Measurements from ENCODE around the gene FSIP1. TPM values are rescaled to one million over a fixed set of nuclear protein-coding genes. Genes with fewer than 3 reads are reported as not detected.

Gene FSIP1
- total RNA-seq, 4 donors from 2014 or later = 0.17 TPM; not detected in 3

- intact Hi-C loops (cut with DNase I; ENCODE audit: low total_unique reads) = no loop called here
- H3K4me3 ChIP-seq (ENCODE audit: low read depth, poor library complexity, severe bottlenecking) = no peak overlapping the region
- no peak for DNase-seq (ENCODE audit: low spot score in 2 of 2)
- WGBS, 2 donors = 70 to 80% methylated on average over 8 to 14 of the region's 20 CpGs
- TF ChIP-seq CTCF (IDR thresholded peaks at IDR 0.05) (no peak), POLR2A (IDR thresholded peaks at IDR 0.05) (no peak)
Observed at GRCh38 chr15:39645138-39645975, 137.3 kb downstream of the FSIP1 start.

GRCh38 chr15:39644136-39644535 is 138.5 kb downstream of the FSIP1 start:
- TF ChIP-seq CTCF (IDR thresholded peaks at IDR 0.05) (no peak), POLR2A (IDR thresholded peaks at IDR 0.05) (no peak)
- H3K4me3 ChIP-seq (ENCODE audit: low read depth, poor library complexity, severe bottlenecking) = no peak overlapping the region
- no peak for DNase-seq (ENCODE audit: low spot score in 2 of 2)
- intact Hi-C loops (cut with DNase I; ENCODE audit: low total_unique reads) = no loop called here
- 86 to 88% methylated on average over 13 of the region's 13 CpGs for WGBS, 2 donors

GRCh38 chr15:39643727-39644126 is 138.9 kb downstream of the FSIP1 start:
- intact Hi-C loops (cut with DNase I; ENCODE audit: low total_unique reads) = no loop called here

GRCh38 chr15:39642011-39642640 is 140.5 kb downstream of the FSIP1 start:
- no peak overlapping the region for H3K4me3 ChIP-seq (ENCODE audit: low read depth, poor library complexity, severe bottlenecking)
- TF ChIP-seq CTCF (IDR thresholded peaks at IDR 0.05) (no peak), POLR2A (IDR thresholded peaks at IDR 0.05) (no peak)
- no peak for DNase-seq (ENCODE audit: low spot score in 2 of 2)
- 25 to 32% methylated on average over 5 of the region's 5 CpGs for WGBS, 2 donors
- intact Hi-C loops (cut with DNase I; ENCODE audit: low total_unique reads) = no loop called here

More at GRCh38 chr15:39643727-39644126, 138.9 kb downstream of the FSIP1 start:
- no peak for DNase-seq (ENCODE audit: low spot score in 2 of 2)
- TF ChIP-seq POLR2A (IDR thresholded peaks at IDR 0.05) = no peak
- TF ChIP-seq CTCF (IDR thresholded peaks at IDR 0.05) = no peak
- no peak overlapping the region for H3K4me3 ChIP-seq (ENCODE audit: low read depth, poor library complexity, severe bottlenecking)
- WGBS, 2 donors = 54 to 63% methylated on average over 1 of the region's 1 CpG

- no peak for TF ChIP-seq CTCF (IDR thresholded peaks at IDR 0.05)
- H3K4me3 ChIP-seq (ENCODE audit: low read depth, poor library complexity, severe bottlenecking) = no peak overlapping the region
- intact Hi-C loops (cut with DNase I; ENCODE audit: low total_unique reads) = no loop called here
- DNase-seq (ENCODE audit: low spot score in 2 of 2) = no peak
- WGBS, 2 donors = 58 to 62% methylated on average over 11 of the region's 11 CpGs
Observed at GRCh38 chr15:39641191-39641889, 141.3 kb downstream of the FSIP1 start.

All from lower leg skin (tissue), 4 donors.